Nephron (organoid): ENCODE data around the gene ROBO2.

Source experiments
- H3K27ac Mint-ChIP-seq, 3 experiments: 2 replicates each; pipeline ENCODE4 v1.8.0; 2020; ENCODE audit warnings: mixed read lengths in 3 of 3, mild to moderate bottlenecking in 2 of 3, moderate library complexity in 1 of 3
- H3K27me3 Mint-ChIP-seq: 2 replicates; pipeline ENCODE4 v1.8.0; 2021; ENCODE audit warnings: low read depth, mild to moderate bottlenecking, moderate library complexity, mixed read lengths
- H3K36me3 Mint-ChIP-seq: 2 replicates; pipeline ENCODE4 v1.8.0; 2020; ENCODE audit warnings: low read depth, mixed read lengths
- H3K4me1 Mint-ChIP-seq: 2 replicates; pipeline ENCODE4 v1.8.0; 2020; ENCODE audit warnings: mixed read lengths
- H3K4me3 Mint-ChIP-seq, 3 experiments: 2 replicates each; pipeline ENCODE4 v1.8.0; 2020; ENCODE audit warnings: mild to moderate bottlenecking in 3 of 3, mixed read lengths in 3 of 3, moderate library complexity in 2 of 3
- H3K9me3 Mint-ChIP-seq: 2 replicates; pipeline ENCODE4 v1.8.0; 2020; ENCODE audit warnings: mixed read lengths
- CTCF ChIP-seq, 3 experiments: fragments of 200-600 bp; sonication (generic); IDR thresholded peaks; one replicate each; pipeline ENCODE4 v1.5.0; 2021; ENCODE audit warnings: antibody characterized with exemption in 3 of 3; ENCODE audit not compliant: unreplicated experiment in 3 of 3

Gene ROBO2

DNA sequence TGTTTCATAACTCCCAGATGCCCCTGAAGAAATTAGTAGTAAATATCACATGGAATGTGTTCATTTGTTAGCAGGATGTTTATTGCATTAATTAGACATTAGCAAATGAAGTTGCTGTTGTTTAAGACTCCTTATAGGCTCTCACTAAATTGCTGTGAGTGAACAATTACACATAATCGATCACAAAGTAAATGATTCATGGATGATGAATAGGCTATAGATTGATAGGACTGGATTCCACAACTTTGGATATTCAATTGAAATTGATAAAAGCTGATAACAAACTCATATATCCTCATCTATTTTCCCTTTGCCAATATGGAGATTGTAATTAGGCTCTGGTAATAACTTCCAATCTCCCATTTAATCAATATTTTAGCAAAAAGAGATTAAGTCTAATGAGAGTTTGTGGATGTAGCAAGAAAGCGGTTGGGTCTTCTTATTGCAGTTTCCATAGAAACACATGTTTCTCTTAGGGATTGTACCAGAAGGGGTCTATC lies 555.5 kb downstream of the ROBO2 start:
- Mint-ChIP-seq H3K9me3 (no peaks in the 10 kb centered on the region), H3K4me1 (no peaks in the 10 kb centered on the region), H3K4me3 (no peak overlapping the region), H3K27me3 (no peaks in the 10 kb centered on the region), H3K36me3 (peaks cover 28% of the 10 kb centered on the region), H3K27ac (no peak overlapping the region)
- TF ChIP-seq CTCF (IDR thresholded peaks at IDR 0.05; ENCODE audit: unreplicated experiment in 3 of 3): no peak

DNA sequence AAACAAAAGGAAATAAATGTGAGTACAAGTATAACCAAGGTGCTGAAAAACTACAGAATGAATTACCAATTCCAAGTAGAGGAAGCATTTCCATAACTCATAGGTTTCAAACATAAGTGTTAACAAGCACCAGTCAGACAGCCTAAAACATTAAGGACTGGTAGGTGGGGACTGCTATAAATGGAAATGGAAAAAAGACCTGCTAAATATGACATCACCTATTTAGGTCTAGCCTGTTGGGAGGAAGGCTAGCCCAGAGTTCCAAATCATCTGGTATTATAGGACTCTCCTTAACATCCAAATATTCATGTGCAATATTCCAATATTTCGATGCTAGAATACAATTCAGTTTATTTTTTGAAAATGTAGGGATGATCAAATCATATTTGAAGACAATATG lies 560.0 kb downstream of the ROBO2 start:
- no peak overlapping the region for H3K4me3 Mint-ChIP-seq
- H3K27ac Mint-ChIP-seq: no peak overlapping the region
- H3K27me3 Mint-ChIP-seq: no peaks in the 10 kb centered on the region
- no peaks in the 10 kb centered on the region for H3K9me3 Mint-ChIP-seq
- H3K36me3 Mint-ChIP-seq: peaks cover 41% of the 10 kb centered on the region
- no peaks in the 10 kb centered on the region for H3K4me1 Mint-ChIP-seq
- no peak for TF ChIP-seq CTCF (IDR thresholded peaks at IDR 0.05; ENCODE audit: unreplicated experiment in 3 of 3)

GRCh38 chr3:77601823-77602415 lies 562.0 kb downstream of the ROBO2 start:
- H3K36me3 Mint-ChIP-seq: peaks cover 25% of the 10 kb centered on the region
- H3K9me3 Mint-ChIP-seq: no peaks in the 10 kb centered on the region
- no peak overlapping the region for H3K4me3 Mint-ChIP-seq
- no peaks in the 10 kb centered on the region for H3K27me3 Mint-ChIP-seq
- no peaks in the 10 kb centered on the region for H3K4me1 Mint-ChIP-seq
- no peak overlapping the region for H3K27ac Mint-ChIP-seq
- no peak for TF ChIP-seq CTCF (IDR thresholded peaks at IDR 0.05; ENCODE audit: unreplicated experiment in 3 of 3)

DNA sequence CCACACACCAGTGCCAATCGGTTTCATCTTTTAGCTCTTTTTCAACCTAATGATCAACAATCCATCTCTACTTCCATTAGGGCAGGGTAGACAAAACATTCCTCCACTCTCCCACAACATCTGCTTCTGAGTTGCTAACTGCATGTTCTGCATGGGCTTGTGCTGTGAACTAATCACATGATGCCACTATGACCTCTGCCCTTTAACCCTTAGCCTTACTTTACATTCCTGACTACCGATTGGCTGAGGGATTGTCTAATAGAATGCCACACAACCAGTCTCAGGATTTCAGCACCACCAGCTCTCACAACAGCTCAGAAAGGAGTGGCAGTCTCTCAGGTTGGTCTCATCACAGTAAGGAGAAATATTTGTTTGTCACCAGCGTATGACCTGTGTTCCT lies 562.8 kb downstream of the ROBO2 start:
- Mint-ChIP-seq H3K36me3 (peaks cover 21% of the 10 kb centered on the region), H3K9me3 (no peaks in the 10 kb centered on the region), H3K4me1 (no peaks in the 10 kb centered on the region), H3K4me3 (no peak overlapping the region), H3K27ac (no peak overlapping the region), H3K27me3 (no peaks in the 10 kb centered on the region)
- no peak for TF ChIP-seq CTCF (IDR thresholded peaks at IDR 0.05; ENCODE audit: unreplicated experiment in 3 of 3)

DNA sequence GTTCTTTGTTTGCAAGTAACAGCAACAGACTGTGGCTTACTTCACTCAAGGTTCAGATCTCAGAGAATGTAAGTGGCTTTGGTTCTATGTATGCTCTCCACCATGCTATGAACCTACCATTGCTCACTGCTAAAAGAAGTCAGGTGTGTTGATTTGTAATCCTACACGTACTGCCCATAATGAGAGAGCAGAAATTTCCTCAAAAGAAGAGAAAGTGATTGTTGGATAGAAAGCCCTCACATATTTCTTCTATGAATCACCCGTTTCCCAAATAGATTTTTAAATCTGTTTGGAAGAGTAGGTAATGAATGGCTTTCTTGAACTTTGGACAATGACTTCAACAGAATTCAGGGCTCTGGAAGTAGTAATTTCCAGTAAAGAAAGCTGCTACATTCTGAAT lies 565.4 kb downstream of the ROBO2 start:
- Mint-ChIP-seq H3K4me1 (no peaks in the 10 kb centered on the region), H3K36me3 (peaks cover 22% of the 10 kb centered on the region), H3K27ac (no peak overlapping the region), H3K9me3 (no peaks in the 10 kb centered on the region), H3K4me3 (no peak overlapping the region), H3K27me3 (no peaks in the 10 kb centered on the region)
- TF ChIP-seq CTCF (IDR thresholded peaks at IDR 0.05; ENCODE audit: unreplicated experiment in 3 of 3): no peak

DNA sequence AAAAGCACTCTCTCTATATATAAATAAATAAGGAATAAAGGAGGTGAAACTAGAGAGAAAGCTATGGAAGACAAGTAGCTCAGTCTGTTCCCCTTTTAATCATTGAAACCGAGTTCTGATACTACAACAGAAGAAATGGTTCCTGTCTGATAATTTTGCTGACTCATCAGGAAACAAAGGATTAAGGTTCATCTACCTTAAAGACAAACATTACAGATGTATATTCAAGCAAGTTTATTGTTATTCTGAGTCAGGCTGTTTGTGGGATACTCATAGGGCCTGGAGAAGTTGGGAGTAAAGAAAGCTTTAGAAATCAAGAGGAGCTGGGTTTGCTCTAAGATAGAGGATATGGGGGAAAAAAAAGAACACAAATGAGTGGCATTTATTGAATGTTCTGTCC lies 566.0 kb downstream of the ROBO2 start:
- TF ChIP-seq CTCF (IDR thresholded peaks at IDR 0.05; ENCODE audit: unreplicated experiment in 3 of 3): no peak
- H3K4me1 Mint-ChIP-seq: no peaks in the 10 kb centered on the region
- H3K4me3 Mint-ChIP-seq: no peak overlapping the region
- no peak overlapping the region for H3K27ac Mint-ChIP-seq
- no peaks in the 10 kb centered on the region for H3K9me3 Mint-ChIP-seq
- H3K36me3 Mint-ChIP-seq: peaks cover 28% of the 10 kb centered on the region
- no peaks in the 10 kb centered on the region for H3K27me3 Mint-ChIP-seq
